Measurements from ENCODE around the gene PLXNA4. TPM values are rescaled to one million over a fixed set of nuclear protein-coding genes. Genes with fewer than 3 reads are reported as not detected.
"Not testable (repeated sequence)": the region's sequence is repeated elsewhere in the genome, so short reads cannot be mapped to it uniquely, and the experiment has no call there.

PLXNA4 gene
- total RNA-seq, 2 donors from 2014 or later: 0.41 to 2.8 TPM

DNA sequence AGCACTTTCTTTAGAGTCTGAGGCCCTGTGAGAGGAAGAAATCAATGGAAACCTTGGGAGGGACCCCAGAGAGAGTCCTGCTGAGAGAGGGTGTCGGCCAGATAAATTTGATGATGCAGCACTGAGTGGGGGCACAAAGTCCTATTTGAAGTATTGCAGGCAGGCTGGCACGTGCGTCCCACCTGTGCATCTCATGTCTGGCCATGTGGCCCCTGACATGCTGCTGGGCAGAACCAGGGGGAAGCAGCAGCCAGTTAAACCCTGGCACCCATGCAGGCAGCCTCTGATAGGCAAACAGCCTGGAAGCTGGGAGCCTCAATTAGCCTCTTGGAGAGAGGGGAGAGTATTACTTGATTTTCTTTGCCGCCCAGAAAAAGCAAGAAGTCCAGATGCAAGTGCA lies 180.9 kb downstream of the PLXNA4 start:
- WGBS: 88% methylated on average over 4 of the region's 4 CpGs
- no peaks in the 10 kb centered on the region for H3K27me3 ChIP-seq (replicated peaks; ENCODE audit: insufficient read depth)
- no peak overlapping the region for H3K27ac ChIP-seq
- no peaks in the 10 kb centered on the region for H3K36me3 ChIP-seq
- H3K4me3 ChIP-seq: no peak overlapping the region
- H3K4me1 ChIP-seq (replicated peaks): no peaks in the 10 kb centered on the region
- no peaks in the 10 kb centered on the region for H3K9me3 ChIP-seq
- TF ChIP-seq POLR2AphosphoS5 (IDR thresholded peaks at IDR 0.05): no peak
- TF ChIP-seq POLR2A (IDR thresholded peaks at IDR 0.05): no peak
- TF ChIP-seq, protein P1, sequence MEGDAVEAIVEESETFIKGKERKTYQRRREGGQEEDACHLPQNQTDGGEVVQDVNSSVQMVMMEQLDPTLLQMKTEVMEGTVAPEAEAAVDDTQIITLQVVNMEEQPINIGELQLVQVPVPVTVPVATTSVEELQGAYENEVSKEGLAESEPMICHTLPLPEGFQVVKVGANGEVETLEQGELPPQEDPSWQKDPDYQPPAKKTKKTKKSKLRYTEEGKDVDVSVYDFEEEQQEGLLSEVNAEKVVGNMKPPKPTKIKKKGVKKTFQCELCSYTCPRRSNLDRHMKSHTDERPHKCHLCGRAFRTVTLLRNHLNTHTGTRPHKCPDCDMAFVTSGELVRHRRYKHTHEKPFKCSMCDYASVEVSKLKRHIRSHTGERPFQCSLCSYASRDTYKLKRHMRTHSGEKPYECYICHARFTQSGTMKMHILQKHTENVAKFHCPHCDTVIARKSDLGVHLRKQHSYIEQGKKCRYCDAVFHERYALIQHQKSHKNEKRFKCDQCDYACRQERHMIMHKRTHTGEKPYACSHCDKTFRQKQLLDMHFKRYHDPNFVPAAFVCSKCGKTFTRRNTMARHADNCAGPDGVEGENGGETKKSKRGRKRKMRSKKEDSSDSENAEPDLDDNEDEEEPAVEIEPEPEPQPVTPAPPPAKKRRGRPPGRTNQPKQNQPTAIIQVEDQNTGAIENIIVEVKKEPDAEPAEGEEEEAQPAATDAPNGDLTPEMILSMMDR (IDR thresholded peaks at IDR 0.05): no peak
- intact Hi-C loops (cut with DNase I): no loop called here
- DNase-seq (ENCODE audit: low spot score): no peak

DNA sequence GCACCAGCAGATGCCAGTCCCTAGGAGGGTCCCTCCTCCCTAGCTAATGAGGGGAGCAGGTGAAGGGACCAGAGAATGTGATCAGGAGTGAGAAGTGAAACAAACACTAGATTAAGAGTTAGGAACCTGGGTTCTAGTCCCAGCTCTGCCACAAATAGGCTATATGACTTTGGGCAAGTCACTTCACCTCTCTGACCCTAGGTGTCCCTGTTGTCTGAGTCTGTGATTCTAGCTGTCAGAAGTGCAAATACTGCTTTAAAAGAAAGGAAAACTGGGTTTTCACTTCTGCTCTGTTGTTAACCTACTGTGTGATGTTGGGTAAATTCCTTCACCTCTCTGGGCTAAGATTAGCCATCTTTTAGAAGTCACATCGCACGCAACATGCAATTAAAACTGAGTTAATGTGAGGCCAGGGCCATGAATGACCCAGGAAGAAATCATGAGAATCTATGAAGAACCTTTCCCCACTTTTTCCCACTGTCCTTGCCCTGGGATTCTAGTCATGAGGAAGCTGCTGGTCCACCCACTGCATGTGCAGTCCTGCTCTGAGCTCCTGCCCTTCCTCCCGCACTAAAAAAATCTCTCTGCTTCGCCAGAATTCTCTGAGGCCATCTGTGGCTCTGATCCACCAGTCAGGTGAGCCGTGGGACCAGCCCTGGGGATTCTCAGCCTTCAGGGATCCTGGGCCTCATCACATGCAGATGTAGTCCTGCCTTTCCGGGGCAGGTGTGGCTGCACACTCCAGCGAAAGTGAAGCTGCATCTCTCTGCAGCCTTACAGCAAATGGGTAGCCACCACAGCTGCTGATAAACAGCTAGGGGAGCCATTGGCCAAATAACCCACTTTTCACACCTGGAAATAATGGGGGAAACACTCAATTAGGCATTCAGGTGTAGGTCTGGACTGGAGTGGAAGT lies 181.7 kb downstream of the PLXNA4 start:
- WGBS: 86% methylated on average over 7 of the region's 7 CpGs
- no peak overlapping the region for H3K4me3 ChIP-seq
- H3K4me1 ChIP-seq (replicated peaks): no peaks in the 10 kb centered on the region
- H3K27ac ChIP-seq: no peak overlapping the region
- no peak for DNase-seq (ENCODE audit: low spot score)
- H3K27me3 ChIP-seq (replicated peaks; ENCODE audit: insufficient read depth): no peaks in the 10 kb centered on the region
- intact Hi-C loops (cut with DNase I): no loop called here
- H3K36me3 ChIP-seq: no peaks in the 10 kb centered on the region
- TF ChIP-seq, protein P1 (IDR thresholded peaks at IDR 0.05): no peak
- TF ChIP-seq POLR2AphosphoS5 (IDR thresholded peaks at IDR 0.05) (no peak), POLR2A (IDR thresholded peaks at IDR 0.05) (no peak)
- no peaks in the 10 kb centered on the region for H3K9me3 ChIP-seq

DNA sequence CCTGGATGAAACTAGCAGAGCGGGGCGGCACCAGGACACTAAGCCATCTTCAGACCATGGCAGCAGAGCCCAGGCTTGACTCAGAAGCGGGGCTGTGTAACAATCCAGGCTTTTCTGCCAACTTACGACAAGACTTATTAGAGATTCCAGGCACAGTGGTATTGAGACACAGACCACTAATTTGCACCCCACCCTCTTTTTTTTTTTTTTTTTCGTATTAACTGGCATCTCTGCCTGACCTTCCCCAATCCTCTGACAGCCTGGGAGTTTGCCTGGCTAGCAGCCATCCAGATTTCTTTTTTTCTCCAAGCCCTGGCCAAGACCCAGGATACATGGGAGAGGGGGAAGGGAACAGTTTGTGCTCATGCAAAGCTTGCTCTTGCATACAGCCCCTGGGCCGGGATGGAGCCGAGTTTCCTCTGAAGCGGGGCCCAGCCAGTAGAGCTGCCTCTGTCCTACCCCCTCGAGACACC lies 182.4 kb downstream of the PLXNA4 start:
- Histone ChIP-seq H3K27ac (no peak overlapping the region), H3K27me3 (replicated peaks; ENCODE audit: insufficient read depth) (no peaks in the 10 kb centered on the region), H3K4me1 (replicated peaks) (no peaks in the 10 kb centered on the region), H3K36me3 (no peaks in the 10 kb centered on the region), H3K4me3 (no peak overlapping the region), H3K9me3 (no peaks in the 10 kb centered on the region)
- TF ChIP-seq, protein P1 (IDR thresholded peaks at IDR 0.05): no peak
- TF ChIP-seq POLR2A (IDR thresholded peaks at IDR 0.05): no peak
- no peak for TF ChIP-seq POLR2AphosphoS5 (IDR thresholded peaks at IDR 0.05)
- DNase-seq (ENCODE audit: low spot score): no peak
- intact Hi-C loops (cut with DNase I): no loop called here
- 40% methylated on average over 9 of the region's 9 CpGs for WGBS

DNA sequence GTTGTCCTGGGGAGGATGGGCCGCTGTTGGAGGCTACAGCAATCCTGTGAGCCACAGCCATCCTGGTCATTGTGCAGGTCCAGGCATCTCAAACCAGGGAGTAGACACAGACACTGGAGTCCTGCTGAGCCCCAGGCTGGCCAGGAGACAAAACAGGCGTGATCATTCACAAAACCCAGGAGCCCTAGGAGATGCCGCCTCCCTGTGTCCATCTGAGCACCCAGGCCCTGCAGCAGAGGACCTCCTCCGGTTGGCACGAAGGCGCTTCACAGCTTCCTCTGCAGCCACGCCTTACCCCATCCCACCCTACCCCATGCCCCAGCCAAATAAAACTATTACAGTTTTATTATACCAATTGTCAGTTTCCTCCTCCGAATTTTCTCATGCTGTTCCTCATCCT lies 183.6 kb downstream of the PLXNA4 start:
- H3K4me1 ChIP-seq (replicated peaks): no peaks in the 10 kb centered on the region
- TF ChIP-seq POLR2A (IDR thresholded peaks at IDR 0.05) (no peak), POLR2AphosphoS5 (IDR thresholded peaks at IDR 0.05) (no peak)
- TF ChIP-seq, protein P1 (IDR thresholded peaks at IDR 0.05): no peak
- H3K4me3 ChIP-seq: no peak overlapping the region
- WGBS: 87% methylated on average over 8 of the region's 8 CpGs
- DNase-seq (ENCODE audit: low spot score): no peak
- H3K27me3 ChIP-seq (replicated peaks; ENCODE audit: insufficient read depth): no peaks in the 10 kb centered on the region
- no peaks in the 10 kb centered on the region for H3K36me3 ChIP-seq
- no peak overlapping the region for H3K27ac ChIP-seq
- intact Hi-C loops (cut with DNase I): no loop called here
- no peaks in the 10 kb centered on the region for H3K9me3 ChIP-seq

DNA sequence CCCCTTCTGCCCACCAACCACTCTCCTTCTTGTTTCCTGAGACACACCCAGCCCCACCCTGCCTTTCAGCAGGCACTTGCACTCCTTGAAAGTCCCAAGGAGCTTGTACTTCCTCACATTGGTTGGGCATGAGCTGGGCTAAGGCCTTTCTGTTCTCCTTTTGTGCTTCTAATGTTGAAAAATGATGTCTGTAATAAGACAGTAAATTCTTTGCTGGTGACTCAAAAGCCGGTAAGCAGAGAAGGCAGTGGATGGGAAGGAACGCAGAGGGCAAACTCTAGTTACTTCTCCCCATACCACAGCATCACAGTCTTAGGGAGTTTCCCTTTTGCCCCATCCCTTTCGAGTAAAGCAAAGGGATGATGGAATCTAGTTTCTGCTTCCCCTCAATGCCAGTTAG lies 185.6 kb downstream of the PLXNA4 start:
- no peaks in the 10 kb centered on the region for H3K9me3 ChIP-seq
- no peaks in the 10 kb centered on the region for H3K36me3 ChIP-seq
- intact Hi-C loops (cut with DNase I): no loop called here
- TF ChIP-seq POLR2A (IDR thresholded peaks at IDR 0.05) (no peak), POLR2AphosphoS5 (IDR thresholded peaks at IDR 0.05) (no peak)
- TF ChIP-seq, protein P1 (IDR thresholded peaks at IDR 0.05): no peak
- WGBS: 38% methylated on average over 3 of the region's 3 CpGs
- H3K4me3 ChIP-seq: no peak overlapping the region
- no peaks in the 10 kb centered on the region for H3K4me1 ChIP-seq (replicated peaks)
- no peak overlapping the region for H3K27ac ChIP-seq
- H3K27me3 ChIP-seq (replicated peaks; ENCODE audit: insufficient read depth): no peaks in the 10 kb centered on the region
- DNase-seq (ENCODE audit: low spot score): no peak

DNA sequence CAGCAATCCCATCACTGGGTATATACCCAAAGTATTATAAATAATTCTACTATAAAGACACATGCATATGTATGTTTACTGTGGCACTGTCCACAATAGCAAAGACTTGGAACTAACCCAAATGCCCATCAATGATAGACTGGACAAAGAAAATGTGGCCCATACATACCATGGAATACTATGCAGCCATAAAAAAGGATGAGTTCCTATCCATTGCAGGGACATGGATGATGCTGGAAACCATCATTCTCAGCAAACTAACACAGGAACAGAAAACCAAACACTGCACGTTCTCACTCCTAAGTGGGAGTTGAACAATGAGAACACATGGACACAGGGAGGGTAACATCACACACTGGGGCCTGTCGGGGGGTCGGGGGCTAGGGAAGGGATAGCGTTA lies 186.2 kb downstream of the PLXNA4 start:
- H3K4me3 ChIP-seq; H3K4me1 ChIP-seq (replicated peaks); intact Hi-C loops (cut with DNase I); H3K36me3 ChIP-seq; H3K27ac ChIP-seq; DNase-seq (ENCODE audit: low spot score); H3K9me3 ChIP-seq; H3K27me3 ChIP-seq (replicated peaks; ENCODE audit: insufficient read depth): not testable (repeated sequence)
- 96% methylated on average over 4 of the region's 4 CpGs for WGBS

Measured in prostate gland (tissue), 2 donors.